ENCODE measurements around the gene CBX4. TPM values are rescaled to one million over a fixed set of nuclear protein-coding genes. Genes with fewer than 3 reads are reported as not detected.

CBX4 gene
- total and polyA plus RNA-seq, 2 of the 4 experiments (the other 2 are of a cell fraction), result 3.2 to 9.4 TPM

GRCh38 chr17:79808763-79809529 is 30.3 kb downstream of the CBX4 start:
- Histone ChIP-seq H3K4me3 (ENCODE audit: insufficient read depth, low read depth, low read length) (no peak overlapping the region), H3K36me3 (ENCODE audit: control insufficient read depth, insufficient read depth, low read length) (no peaks in the 10 kb centered on the region), H2BK5ac (ENCODE audit: low read depth, low read length, poor library complexity, severe bottlenecking) (no peak overlapping the region), H2BK15ac (ENCODE audit: low read depth, low read length) (no peak overlapping the region), H3K4ac (ENCODE audit: low read depth, low read length) (no peak overlapping the region), H2BK120ac (ENCODE audit: low read depth, low read length) (no peak overlapping the region), H3K56ac (ENCODE audit: extremely low read depth, insufficient read depth, low read length) (no peak overlapping the region), H4K8ac (ENCODE audit: low read depth in 2 of 2, low read length in 2 of 2) (no peak overlapping the region), H2BK20ac (ENCODE audit: low read depth, low read length) (no peak overlapping the region), H4K5ac (ENCODE audit: low read depth, low read length) (no peak overlapping the region), H3K9me1 (ENCODE audit: insufficient read depth, low read length) (no peaks in the 10 kb centered on the region), H3K27me3 (ENCODE audit: control insufficient read depth, insufficient read depth, low read length) (peaks cover 91% of the 10 kb centered on the region), H3K9ac (ENCODE audit: low read depth, low read length) (no peak overlapping the region), H3K79me1 (ENCODE audit: low read depth in 1 of 2, low read length in 2 of 2) (no peaks in the 10 kb centered on the region), H3K4me2 (ENCODE audit: low read depth, low read length) (no peak overlapping the region), H2AK9ac (replicated peaks; ENCODE audit: low read depth, low read length, poor library complexity) (no peak overlapping the region), H4K20me1 (ENCODE audit: insufficient read depth, low read length) (peaks cover 4% of the 10 kb centered on the region; the same call in 1 of the 2 replicates), H4K91ac (ENCODE audit: insufficient read depth, low read depth, low read length) (no peak overlapping the region), H2AK5ac (ENCODE audit: low read depth, low read length) (peak overlapping the region; percentile 58), H2AFZ (replicated peaks; ENCODE audit: low read length, poor library complexity) (peak overlapping the region; percentile 4), H3K27ac (ENCODE audit: insufficient read depth, low read length) (no peak overlapping the region), H3K18ac (ENCODE audit: low read depth, low read length) (no peak overlapping the region), H3K4me1 (ENCODE audit: control insufficient read depth, insufficient read depth, low read length) (peaks cover 12% of the 10 kb centered on the region), H3K23ac (ENCODE audit: low read depth, low read length) (no peak overlapping the region), H3K9me3 (ENCODE audit: control insufficient read depth, insufficient read depth, low read length) (peaks cover 1% of the 10 kb centered on the region; the same call in 1 of the 2 replicates), H3K14ac (replicated peaks; ENCODE audit: low read depth, low read length) (no peak overlapping the region)
- intact Hi-C loops (cut with micrococcal nuclease) (no loop called here), dilution Hi-C loops (cut with HindIII; ENCODE audit: low sequenced_read_pairs, unreplicated experiment) (no loop called here), in situ Hi-C loops (cut with MboI; ENCODE audit: low sequenced_read_pairs) (no loop called here)
- BruUV-seq (replicated peaks), result no TSS peak
- ChIA-PET CTCF (no interaction called here), POLR2A (ENCODE audit: unreplicated experiment) (no interaction called here)
- TF ChIP-seq MXI1 (IDR thresholded peaks at IDR 0.05; ENCODE audit: borderline replicate concordance, low read depth, low read length) (no peak), CTCF (conservative IDR thresholded peaks at IDR 0.05; ENCODE audit: low read depth, low read length) (peak; percentile 31), SMC3 (IDR thresholded peaks at IDR 0.05; ENCODE audit: low read depth, low read length) (peak; percentile 14; the same call in 1 of the 2 replicates), RAD21 (IDR thresholded peaks at IDR 0.05; ENCODE audit: low read length) (peak; percentile 43; the same call in 1 of the 2 replicates), MAZ (IDR thresholded peaks at IDR 0.05; ENCODE audit: borderline replicate concordance, low read depth, low read length) (no peak)
- DNase-seq, result no peak
- ATAC-seq (ENCODE audit: low read depth), result no peak
- 20% methylated on average over 5 of the region's 20 CpGs; no CpG with 5 or more reads in 1 of the 2 experiments for WGBS, 2 experiments (ENCODE audit: extremely low coverage in 2 of 2, insufficient read length in 1 of 2)

All from IMR-90 (cell line).